ENCODE data around the gene WEE1.
"Not testable (repeated sequence)": the region's sequence is repeated elsewhere in the genome, so short reads cannot be mapped to it uniquely, and the experiment has no call there.

The WEE1 gene

DNA sequence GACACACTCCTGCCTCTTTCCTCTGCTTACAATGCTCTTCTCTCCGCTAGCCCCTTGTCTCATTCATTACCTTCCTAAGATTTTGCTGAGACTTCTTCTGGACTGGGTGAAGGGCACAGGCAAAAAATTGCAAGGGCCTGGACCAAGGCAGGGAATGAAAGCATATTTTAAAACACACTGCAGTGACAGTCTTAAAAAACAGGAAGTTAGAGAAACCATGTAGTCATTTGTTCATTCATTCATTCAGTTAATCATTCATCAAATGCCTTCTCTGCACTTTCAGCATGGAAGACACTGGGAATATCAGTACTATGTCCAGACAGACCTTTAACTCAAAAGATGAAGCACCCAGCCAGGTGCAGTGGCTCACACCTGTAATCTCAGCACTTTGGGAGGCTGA is 45.5 kb downstream of the WEE1 start:
- DNase-seq (ENCODE audit: low read depth) = no peak
- TF ChIP-seq, protein P1, sequence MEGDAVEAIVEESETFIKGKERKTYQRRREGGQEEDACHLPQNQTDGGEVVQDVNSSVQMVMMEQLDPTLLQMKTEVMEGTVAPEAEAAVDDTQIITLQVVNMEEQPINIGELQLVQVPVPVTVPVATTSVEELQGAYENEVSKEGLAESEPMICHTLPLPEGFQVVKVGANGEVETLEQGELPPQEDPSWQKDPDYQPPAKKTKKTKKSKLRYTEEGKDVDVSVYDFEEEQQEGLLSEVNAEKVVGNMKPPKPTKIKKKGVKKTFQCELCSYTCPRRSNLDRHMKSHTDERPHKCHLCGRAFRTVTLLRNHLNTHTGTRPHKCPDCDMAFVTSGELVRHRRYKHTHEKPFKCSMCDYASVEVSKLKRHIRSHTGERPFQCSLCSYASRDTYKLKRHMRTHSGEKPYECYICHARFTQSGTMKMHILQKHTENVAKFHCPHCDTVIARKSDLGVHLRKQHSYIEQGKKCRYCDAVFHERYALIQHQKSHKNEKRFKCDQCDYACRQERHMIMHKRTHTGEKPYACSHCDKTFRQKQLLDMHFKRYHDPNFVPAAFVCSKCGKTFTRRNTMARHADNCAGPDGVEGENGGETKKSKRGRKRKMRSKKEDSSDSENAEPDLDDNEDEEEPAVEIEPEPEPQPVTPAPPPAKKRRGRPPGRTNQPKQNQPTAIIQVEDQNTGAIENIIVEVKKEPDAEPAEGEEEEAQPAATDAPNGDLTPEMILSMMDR (IDR thresholded peaks at IDR 0.05; ENCODE audit: control insufficient read depth, insufficient read depth, low read depth, low read length, missing control alignments) = no peak
- no peak overlapping the region for H3K4me3 ChIP-seq (ENCODE audit: control insufficient read depth, low read depth, low read length)

DNA sequence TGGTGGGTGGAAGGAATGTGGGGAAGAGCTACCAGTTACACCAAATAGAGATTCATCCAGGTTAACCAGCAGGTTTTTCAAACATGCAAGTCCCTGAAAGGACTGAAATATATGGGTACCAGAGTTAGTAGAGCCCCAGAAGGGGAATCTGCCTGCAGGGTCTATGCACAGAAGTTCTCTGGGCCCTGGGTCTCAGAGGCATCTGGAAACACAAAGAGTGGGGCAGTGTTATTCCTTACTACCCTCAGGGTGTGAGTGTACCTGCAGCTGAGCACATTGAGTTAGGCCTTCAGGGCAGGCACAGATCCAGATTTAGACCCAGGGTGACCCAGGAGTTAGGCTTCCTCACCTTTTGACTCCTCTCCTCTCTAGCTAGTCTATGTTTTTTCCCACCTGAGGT is 46.5 kb downstream of the WEE1 start:
- DNase-seq (ENCODE audit: low read depth) = no peak
- TF ChIP-seq, protein P1 (IDR thresholded peaks at IDR 0.05; ENCODE audit: control insufficient read depth, insufficient read depth, low read depth, low read length, missing control alignments) = no peak
- no peak overlapping the region for H3K4me3 ChIP-seq (ENCODE audit: control insufficient read depth, low read depth, low read length)

DNA sequence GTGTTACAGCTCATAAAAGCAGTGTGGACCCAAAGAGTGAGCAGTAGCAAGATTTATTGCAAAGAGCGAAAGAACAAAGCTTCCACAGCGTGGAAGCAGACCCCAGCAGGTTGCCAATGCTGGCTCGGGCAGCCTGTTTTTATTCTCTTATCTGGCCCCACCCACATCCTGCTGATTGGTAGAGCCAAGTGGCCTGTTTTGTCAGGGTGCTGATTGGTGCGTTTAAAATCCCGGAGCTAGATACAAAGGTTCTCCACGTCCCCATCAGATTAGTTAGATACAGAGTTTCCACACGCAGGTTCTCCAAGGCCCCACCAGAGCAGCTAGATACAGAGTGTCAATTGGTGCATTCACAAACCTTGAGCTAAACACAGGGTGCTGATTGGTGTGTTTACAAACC is 48.9 kb downstream of the WEE1 start:
- not testable (repeated sequence) for H3K4me3 ChIP-seq (ENCODE audit: control insufficient read depth, low read depth, low read length); DNase-seq (ENCODE audit: low read depth)

DNA sequence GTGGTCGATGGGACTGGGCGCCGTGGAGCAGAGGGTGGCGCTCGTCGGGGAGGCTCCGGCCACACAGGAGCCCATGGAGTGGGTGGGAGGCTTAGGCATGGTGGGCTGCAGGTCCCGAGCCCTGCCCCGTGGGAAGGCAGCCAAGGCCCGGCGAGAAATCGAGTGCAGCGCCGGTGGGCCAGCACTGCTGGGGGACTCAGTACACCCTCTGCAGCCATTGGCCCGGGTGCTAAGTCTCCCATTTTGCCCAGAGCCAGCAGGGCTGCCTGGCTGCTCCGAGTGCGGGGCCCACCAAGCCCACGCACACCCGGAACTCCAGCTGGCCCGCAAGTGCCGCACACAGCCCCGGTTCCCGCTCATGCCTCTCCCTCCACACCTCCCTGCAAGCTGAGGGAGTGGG is 49.6 kb downstream of the WEE1 start:
- not testable (repeated sequence) for DNase-seq (ENCODE audit: low read depth); H3K4me3 ChIP-seq (ENCODE audit: control insufficient read depth, low read depth, low read length)

DNA sequence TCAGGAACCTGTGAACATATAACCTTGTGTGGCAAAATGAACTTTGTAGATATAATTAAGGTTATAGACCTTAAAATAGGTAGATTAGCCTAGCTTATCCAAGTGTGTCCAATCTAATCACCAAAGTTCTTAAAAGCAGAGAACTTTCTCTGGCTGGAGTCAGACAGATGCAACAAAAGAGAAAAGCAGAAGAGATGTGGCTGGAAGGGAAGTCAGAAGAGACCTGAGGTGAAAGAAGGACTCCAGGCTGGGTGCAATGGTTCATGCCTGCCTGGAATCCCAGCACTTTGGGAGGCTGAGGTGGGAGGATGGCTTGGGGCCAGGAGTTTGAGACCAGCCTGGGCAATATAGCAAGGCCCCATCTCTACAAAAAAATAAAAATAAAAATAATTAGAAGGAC is 51.0 kb downstream of the WEE1 start:
- no peak for DNase-seq (ENCODE audit: low read depth)
- TF ChIP-seq, protein P1 (IDR thresholded peaks at IDR 0.05; ENCODE audit: control insufficient read depth, insufficient read depth, low read depth, low read length, missing control alignments) = no peak
- H3K4me3 ChIP-seq (ENCODE audit: control insufficient read depth, low read depth, low read length) = no peak overlapping the region

DNA sequence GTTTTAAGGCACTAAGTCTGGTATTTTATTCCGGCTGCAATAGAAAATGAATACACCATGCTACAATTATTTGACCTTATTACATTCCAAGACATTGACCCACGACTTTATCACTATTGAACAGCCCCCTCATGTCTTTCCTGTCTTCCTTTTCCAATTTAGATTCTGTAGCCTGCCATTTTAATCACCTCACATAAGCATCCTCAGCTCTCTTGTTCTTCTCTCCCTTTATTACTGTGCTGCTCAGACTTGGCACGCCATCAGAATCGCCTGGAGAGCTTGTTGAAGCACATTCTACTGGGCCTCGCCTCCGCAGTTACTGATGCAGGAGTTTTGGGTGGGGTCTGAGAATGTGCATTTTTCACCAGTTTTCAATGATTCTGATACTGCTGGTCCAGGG is 51.7 kb downstream of the WEE1 start:
- DNase-seq (ENCODE audit: low read depth) = no peak
- TF ChIP-seq, protein P1 (IDR thresholded peaks at IDR 0.05; ENCODE audit: control insufficient read depth, insufficient read depth, low read depth, low read length, missing control alignments) = no peak
- no peak overlapping the region for H3K4me3 ChIP-seq (ENCODE audit: control insufficient read depth, low read depth, low read length)

DNA sequence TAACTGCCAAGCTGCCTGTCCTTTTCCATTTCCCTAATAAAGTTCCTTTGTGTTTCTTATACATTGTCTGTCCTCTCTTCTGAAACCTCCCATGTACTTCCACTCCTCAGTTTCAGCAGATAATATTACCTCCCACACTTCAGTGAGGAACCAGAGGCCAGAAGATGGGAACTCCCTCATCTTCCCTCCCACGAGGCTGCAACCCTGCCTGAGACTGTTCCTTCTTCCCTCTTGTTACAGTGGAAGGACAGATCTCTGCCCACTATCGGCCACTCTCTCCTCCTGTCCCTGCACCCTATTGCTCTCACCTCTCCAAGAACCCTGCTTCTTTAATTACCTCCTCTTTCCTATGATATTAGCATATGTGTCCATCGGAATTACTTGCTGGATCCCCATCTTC is 52.3 kb downstream of the WEE1 start:
- DNase-seq (ENCODE audit: low read depth) = no peak
- H3K4me3 ChIP-seq (ENCODE audit: control insufficient read depth, low read depth, low read length) = no peak overlapping the region
- TF ChIP-seq, protein P1 (IDR thresholded peaks at IDR 0.05; ENCODE audit: control insufficient read depth, insufficient read depth, low read depth, low read length, missing control alignments) = no peak

All from AG09309 (cell line).